ENCODE data around the gene VSTM2L. TPM values are rescaled to one million over a fixed set of nuclear protein-coding genes. Genes with fewer than 3 reads are reported as not detected.

VSTM2L gene
- polyA plus RNA-seq, 1 donor from 2014 or later, result 22.1 TPM

DNA sequence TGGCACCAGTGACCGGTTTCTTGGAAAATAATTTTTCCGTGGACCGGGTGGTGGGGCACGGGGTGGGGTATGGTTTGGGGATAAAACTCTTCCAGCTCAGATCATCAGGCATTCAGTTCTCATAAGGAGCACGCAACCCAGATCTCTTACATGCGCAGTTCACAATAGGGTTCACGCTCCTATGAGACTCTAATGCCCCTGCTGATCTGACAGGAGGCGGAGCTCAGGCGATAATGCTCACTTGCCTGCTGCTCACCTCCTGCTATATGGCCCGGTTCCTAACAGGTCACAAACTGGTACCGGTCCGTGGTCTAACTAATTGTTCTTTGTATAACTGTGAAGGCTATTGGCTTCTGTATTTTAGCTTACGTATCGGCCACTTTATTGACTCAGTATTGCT is 51.7 kb downstream of the VSTM2L start:
- H3K79me2 ChIP-seq (replicated peaks; ENCODE audit: insufficient read depth, low read length), result no peaks in the 10 kb centered on the region
- H4K20me1 ChIP-seq (ENCODE audit: insufficient read depth), result no peaks in the 10 kb centered on the region
- no peaks in the 10 kb centered on the region for H3K9me3 ChIP-seq (ENCODE audit: low read length)
- no peaks in the 10 kb centered on the region for H3F3A ChIP-seq (ENCODE audit: insufficient read depth, low read length, poor library complexity, severe bottlenecking)
- no peak overlapping the region for H2AFZ ChIP-seq (ENCODE audit: low read depth, low read length)
- no peaks in the 10 kb centered on the region for H3K9me2 ChIP-seq (ENCODE audit: insufficient read depth, low read length)
- H3K27me3 ChIP-seq (ENCODE audit: insufficient read depth, low read depth, low read length), result no peaks in the 10 kb centered on the region
- H3K36me3 ChIP-seq (ENCODE audit: insufficient read depth, low read length), result no peaks in the 10 kb centered on the region
- H3K4me3 ChIP-seq (ENCODE audit: low read length), result no peak overlapping the region
- H3K27ac ChIP-seq (ENCODE audit: low read length), result no peak overlapping the region
- no peak for TF ChIP-seq EP300 (conservative IDR thresholded peaks at IDR 0.05; ENCODE audit: poor library complexity, severe bottlenecking)
- TF ChIP-seq POLR2AphosphoS5 (IDR thresholded peaks at IDR 0.05), result no peak
- no peak for TF ChIP-seq TAF1 (IDR thresholded peaks at IDR 0.05; ENCODE audit: low read depth)
- TF ChIP-seq, protein P1, sequence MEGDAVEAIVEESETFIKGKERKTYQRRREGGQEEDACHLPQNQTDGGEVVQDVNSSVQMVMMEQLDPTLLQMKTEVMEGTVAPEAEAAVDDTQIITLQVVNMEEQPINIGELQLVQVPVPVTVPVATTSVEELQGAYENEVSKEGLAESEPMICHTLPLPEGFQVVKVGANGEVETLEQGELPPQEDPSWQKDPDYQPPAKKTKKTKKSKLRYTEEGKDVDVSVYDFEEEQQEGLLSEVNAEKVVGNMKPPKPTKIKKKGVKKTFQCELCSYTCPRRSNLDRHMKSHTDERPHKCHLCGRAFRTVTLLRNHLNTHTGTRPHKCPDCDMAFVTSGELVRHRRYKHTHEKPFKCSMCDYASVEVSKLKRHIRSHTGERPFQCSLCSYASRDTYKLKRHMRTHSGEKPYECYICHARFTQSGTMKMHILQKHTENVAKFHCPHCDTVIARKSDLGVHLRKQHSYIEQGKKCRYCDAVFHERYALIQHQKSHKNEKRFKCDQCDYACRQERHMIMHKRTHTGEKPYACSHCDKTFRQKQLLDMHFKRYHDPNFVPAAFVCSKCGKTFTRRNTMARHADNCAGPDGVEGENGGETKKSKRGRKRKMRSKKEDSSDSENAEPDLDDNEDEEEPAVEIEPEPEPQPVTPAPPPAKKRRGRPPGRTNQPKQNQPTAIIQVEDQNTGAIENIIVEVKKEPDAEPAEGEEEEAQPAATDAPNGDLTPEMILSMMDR (IDR thresholded peaks at IDR 0.05; ENCODE audit: poor library complexity, severe bottlenecking), result no peak
- TF ChIP-seq RAD21 (conservative IDR thresholded peaks at IDR 0.05), result no peak
- no peak for TF ChIP-seq SMC3 (conservative IDR thresholded peaks at IDR 0.05; ENCODE audit: poor library complexity)
- TF ChIP-seq, protein P2, sequence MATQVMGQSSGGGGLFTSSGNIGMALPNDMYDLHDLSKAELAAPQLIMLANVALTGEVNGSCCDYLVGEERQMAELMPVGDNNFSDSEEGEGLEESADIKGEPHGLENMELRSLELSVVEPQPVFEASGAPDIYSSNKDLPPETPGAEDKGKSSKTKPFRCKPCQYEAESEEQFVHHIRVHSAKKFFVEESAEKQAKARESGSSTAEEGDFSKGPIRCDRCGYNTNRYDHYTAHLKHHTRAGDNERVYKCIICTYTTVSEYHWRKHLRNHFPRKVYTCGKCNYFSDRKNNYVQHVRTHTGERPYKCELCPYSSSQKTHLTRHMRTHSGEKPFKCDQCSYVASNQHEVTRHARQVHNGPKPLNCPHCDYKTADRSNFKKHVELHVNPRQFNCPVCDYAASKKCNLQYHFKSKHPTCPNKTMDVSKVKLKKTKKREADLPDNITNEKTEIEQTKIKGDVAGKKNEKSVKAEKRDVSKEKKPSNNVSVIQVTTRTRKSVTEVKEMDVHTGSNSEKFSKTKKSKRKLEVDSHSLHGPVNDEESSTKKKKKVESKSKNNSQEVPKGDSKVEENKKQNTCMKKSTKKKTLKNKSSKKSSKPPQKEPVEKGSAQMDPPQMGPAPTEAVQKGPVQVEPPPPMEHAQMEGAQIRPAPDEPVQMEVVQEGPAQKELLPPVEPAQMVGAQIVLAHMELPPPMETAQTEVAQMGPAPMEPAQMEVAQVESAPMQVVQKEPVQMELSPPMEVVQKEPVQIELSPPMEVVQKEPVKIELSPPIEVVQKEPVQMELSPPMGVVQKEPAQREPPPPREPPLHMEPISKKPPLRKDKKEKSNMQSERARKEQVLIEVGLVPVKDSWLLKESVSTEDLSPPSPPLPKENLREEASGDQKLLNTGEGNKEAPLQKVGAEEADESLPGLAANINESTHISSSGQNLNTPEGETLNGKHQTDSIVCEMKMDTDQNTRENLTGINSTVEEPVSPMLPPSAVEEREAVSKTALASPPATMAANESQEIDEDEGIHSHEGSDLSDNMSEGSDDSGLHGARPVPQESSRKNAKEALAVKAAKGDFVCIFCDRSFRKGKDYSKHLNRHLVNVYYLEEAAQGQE (IDR thresholded peaks at IDR 0.05; ENCODE audit: borderline replicate concordance), result no peak
- no peak for TF ChIP-seq EZH2 (IDR thresholded peaks at IDR 0.05; ENCODE audit: borderline replicate concordance, insufficient read depth, low read length, poor library complexity, severe bottlenecking)
- TF ChIP-seq MXI1 (conservative IDR thresholded peaks at IDR 0.05; ENCODE audit: poor library complexity, severe bottlenecking), result no peak
- H3K4me2 ChIP-seq (ENCODE audit: low read length), result no peak overlapping the region
- no peak overlapping the region for H3K9ac ChIP-seq (ENCODE audit: low read length)

DNA sequence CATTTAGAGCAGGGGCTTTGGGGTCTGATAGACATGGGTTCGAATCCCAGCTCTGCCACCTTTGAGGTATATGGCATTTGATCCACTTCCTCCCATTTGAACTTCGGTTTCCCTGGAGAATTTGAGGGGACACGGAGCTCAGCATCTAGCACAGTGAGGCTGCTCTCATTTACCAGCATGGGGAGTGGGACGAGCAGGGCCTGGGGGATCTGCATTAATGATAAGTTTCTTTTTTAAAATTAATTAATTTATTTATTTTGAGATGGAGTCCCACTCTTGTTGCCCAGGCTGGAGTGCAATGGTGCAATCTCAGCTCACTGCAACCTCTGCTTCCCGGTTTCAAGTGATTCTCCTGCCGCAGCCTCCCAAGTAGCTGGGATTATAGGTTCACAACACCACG is 52.6 kb downstream of the VSTM2L start:
- no peaks in the 10 kb centered on the region for H3K9me3 ChIP-seq (ENCODE audit: low read length)
- TF ChIP-seq, protein P1 (IDR thresholded peaks at IDR 0.05; ENCODE audit: poor library complexity, severe bottlenecking), result no peak
- TF ChIP-seq TAF1 (IDR thresholded peaks at IDR 0.05; ENCODE audit: low read depth), result no peak
- no peak for TF ChIP-seq RAD21 (conservative IDR thresholded peaks at IDR 0.05)
- no peak for TF ChIP-seq EZH2 (IDR thresholded peaks at IDR 0.05; ENCODE audit: borderline replicate concordance, insufficient read depth, low read length, poor library complexity, severe bottlenecking)
- no peak for TF ChIP-seq SMC3 (conservative IDR thresholded peaks at IDR 0.05; ENCODE audit: poor library complexity)
- TF ChIP-seq, protein P2 (IDR thresholded peaks at IDR 0.05; ENCODE audit: borderline replicate concordance), result no peak
- no peak for TF ChIP-seq MXI1 (conservative IDR thresholded peaks at IDR 0.05; ENCODE audit: poor library complexity, severe bottlenecking)
- no peak for TF ChIP-seq EP300 (conservative IDR thresholded peaks at IDR 0.05; ENCODE audit: poor library complexity, severe bottlenecking)
- no peak for TF ChIP-seq POLR2AphosphoS5 (IDR thresholded peaks at IDR 0.05)
- no peaks in the 10 kb centered on the region for H3K9me2 ChIP-seq (ENCODE audit: insufficient read depth, low read length)
- no peaks in the 10 kb centered on the region for H3F3A ChIP-seq (ENCODE audit: insufficient read depth, low read length, poor library complexity, severe bottlenecking)
- no peaks in the 10 kb centered on the region for H4K20me1 ChIP-seq (ENCODE audit: insufficient read depth)
- no peaks in the 10 kb centered on the region for H3K27me3 ChIP-seq (ENCODE audit: insufficient read depth, low read depth, low read length)
- H3K79me2 ChIP-seq (replicated peaks; ENCODE audit: insufficient read depth, low read length), result no peaks in the 10 kb centered on the region
- no peak overlapping the region for H2AFZ ChIP-seq (ENCODE audit: low read depth, low read length)
- H3K27ac ChIP-seq (ENCODE audit: low read length), result no peak overlapping the region
- no peaks in the 10 kb centered on the region for H3K36me3 ChIP-seq (ENCODE audit: insufficient read depth, low read length)
- no peak overlapping the region for H3K4me2 ChIP-seq (ENCODE audit: low read length)
- no peak overlapping the region for H3K4me3 ChIP-seq (ENCODE audit: low read length)
- no peak overlapping the region for H3K9ac ChIP-seq (ENCODE audit: low read length)
